GM23338 (cell line): ENCODE results near the gene APPBP2. TPM values are rescaled to one million over a fixed set of nuclear protein-coding genes. Genes with fewer than 3 reads are reported as not detected.

Experiments used
- ATAC-seq: fragments of 200-7000 bp; cut with Tn5 transposase; 3 replicates; pipeline ENCODE4 v1.9.1; 2020
- DNase-seq: peaks from one replicate; pipeline ENCODE4 v3.0.0-alpha.2; 2015; ENCODE audit warnings: low spot score
- H2AFZ ChIP-seq: fragments of 200-600 bp; sonication (generic); 2 replicates; pipeline ENCODE4 v1.8.0; 2016; ENCODE audit warnings: antibody characterized with exemption, mild to moderate bottlenecking, moderate library complexity
- H3F3A ChIP-seq: fragments of 200-600 bp; sonication (generic); replicated peaks from 2 replicates; pipeline ENCODE4 v1.8.0; 2017; ENCODE audit warnings: antibody characterized with exemption, mixed run types, low read depth
- H3K27ac ChIP-seq: fragments of 200-600 bp; sonication (generic); 2 replicates; pipeline ENCODE4 v1.6.1; 2016; ENCODE audit warnings: low read depth
- H3K27me3 ChIP-seq: fragments of 200-600 bp; sonication (generic); 2 replicates; pipeline ENCODE4 v1.8.0; 2016; ENCODE audit warnings: mild to moderate bottlenecking, mixed run types, moderate library complexity; ENCODE audit not compliant: insufficient read depth
- H3K36me3 ChIP-seq: fragments of 200-600 bp; sonication (generic); 2 replicates; pipeline ENCODE4 v1.8.0; 2016; ENCODE audit warnings: mild to moderate bottlenecking; ENCODE audit not compliant: insufficient read depth
- H3K4me1 ChIP-seq: fragments of 200-600 bp; sonication (generic); 2 replicates; pipeline ENCODE4 v1.8.0; 2016; ENCODE audit warnings: mild to moderate bottlenecking, moderate library complexity; ENCODE audit not compliant: insufficient read depth
- H3K4me2 ChIP-seq: fragments of 200-600 bp; sonication (generic); 2 replicates; pipeline ENCODE4 v1.7.1; 2017; ENCODE audit warnings: mixed run types
- H3K4me3 ChIP-seq: fragments of 200-600 bp; sonication (generic); 2 replicates; pipeline ENCODE4 v1.6.1; 2016; ENCODE audit warnings: mixed run types
- H3K79me2 ChIP-seq: fragments of 200-600 bp; sonication (generic); replicated peaks from 2 replicates; pipeline ENCODE4 v1.8.0; 2017; ENCODE audit warnings: mild to moderate bottlenecking; ENCODE audit not compliant: insufficient read depth
- H3K9me2 ChIP-seq: fragments of 200-600 bp; sonication (generic); 2 replicates; pipeline ENCODE4 v1.8.0; 2017; ENCODE audit not compliant: insufficient read depth
- H4K20me1 ChIP-seq: fragments of 200-600 bp; sonication (generic); replicated peaks from 2 replicates; pipeline ENCODE4 v1.8.0; 2017; ENCODE audit warnings: mild to moderate bottlenecking; ENCODE audit not compliant: insufficient read depth
- H3K27ac Mint-ChIP-seq: 2 replicates; pipeline ENCODE4 v1.8.0; 2020; ENCODE audit warnings: inconsistent platforms, mild to moderate bottlenecking, moderate library complexity, mixed read lengths
- H3K27me3 Mint-ChIP-seq: 3 replicates; pipeline ENCODE4 v1.8.0; 2022; ENCODE audit warnings: low read depth, mild to moderate bottlenecking, moderate library complexity, mixed read lengths, inconsistent platforms; ENCODE audit not compliant: insufficient read depth, poor library complexity
- H3K36me3 Mint-ChIP-seq: 3 replicates; pipeline ENCODE4 v1.8.0; 2021; ENCODE audit warnings: low read depth, mild to moderate bottlenecking, inconsistent platforms, moderate library complexity, mixed read lengths
- H3K4me1 Mint-ChIP-seq: 3 replicates; pipeline ENCODE4 v1.8.0; 2020; ENCODE audit warnings: mild to moderate bottlenecking, inconsistent platforms, mixed read lengths
- H3K4me3 Mint-ChIP-seq: 3 replicates; pipeline ENCODE4 v1.8.0; 2021; ENCODE audit warnings: moderate library complexity, mild to moderate bottlenecking, inconsistent platforms, mixed read lengths
- H3K9me3 Mint-ChIP-seq: 3 replicates; pipeline ENCODE4 v1.8.0; 2020; ENCODE audit warnings: moderate library complexity, mild to moderate bottlenecking, inconsistent platforms, mixed read lengths
- EZH2 ChIP-seq: fragments of 200-600 bp; sonication (generic); IDR thresholded peaks from one replicate; pipeline ENCODE4 v1.8.0; 2017; ENCODE audit warnings: antibody characterized with exemption, mild to moderate bottlenecking, low read depth; ENCODE audit not compliant: unreplicated experiment
- POLR2AphosphoS5 ChIP-seq: IDR thresholded peaks from 2 replicates; pipeline ENCODE4 v1.6.1; 2016; ENCODE audit warnings: antibody characterized with exemption, low read depth
- REST ChIP-seq: IDR thresholded peaks from one replicate; pipeline ENCODE4 v1.6.1; 2018; ENCODE audit warnings: antibody characterized with exemption; ENCODE audit not compliant: unreplicated experiment
- ZNF331 ChIP-seq: fragments of 250-450 bp; sonication (Bioruptor Pico); IDR thresholded peaks from 2 replicates; pipeline ENCODE4 v1.5.0; 2020; ENCODE audit warnings: low read depth, mild to moderate bottlenecking, moderate library complexity
- ZNF462 ChIP-seq: fragments of 250-450 bp; sonication (Bioruptor Pico); IDR thresholded peaks from 2 replicates; pipeline ENCODE4 v1.5.0; 2020; ENCODE audit warnings: mild to moderate bottlenecking, moderate library complexity
- polyA plus RNA-seq: library from polyadenylated mRNA; unstranded; fragments of >200 nt; fragmentation: Nextera tagmentation; extraction: Ambion mirVana; gene quantifications from 2 replicates; pipeline ENCODE4 v1.2.1, GENCODE V29; 2016
- total RNA-seq: library from RNA; depleted of rRNA; stranded (reverse); fragments of >200 nt; shearing (Covaris generic); gene quantifications from 2 replicates; pipeline ENCODE4 v1.2.3, GENCODE V29; 2014

APPBP2 gene
- total and polyA plus RNA-seq, 2 experiments from 2014 or later = 9.3 to 15.0 TPM

GRCh38 chr17:60559659-60559994 lies 33.6 kb upstream of the APPBP2 start (continued):
- no peak for TF ChIP-seq REST
- TF ChIP-seq ZNF331 = no peak

GRCh38 chr17:60557805-60558204 lies 31.8 kb upstream of the APPBP2 start:
- Histone ChIP-seq H3K27me3 (no peaks in the 10 kb centered on the region), H2AFZ (no peak overlapping the region), H4K20me1 (no peaks in the 10 kb centered on the region), H3K36me3 (no peaks in the 10 kb centered on the region; the same call in 1 of the 2 replicates), H3K4me3 (no peak overlapping the region), H3K4me1 (no peaks in the 10 kb centered on the region), H3K27ac (no peak overlapping the region), H3K4me2 (no peak overlapping the region), H3K9me2 (no peaks in the 10 kb centered on the region), H3F3A (no peaks in the 10 kb centered on the region), H3K79me2 (no peaks in the 10 kb centered on the region)
- TF ChIP-seq ZNF462 (CRISPR knock-in tag) = no peak
- TF ChIP-seq ZNF331 = no peak
- TF ChIP-seq POLR2AphosphoS5 = no peak
- TF ChIP-seq EZH2 = no peak
- no peaks in the 10 kb centered on the region for H3K4me1 Mint-ChIP-seq
- ATAC-seq (no peak), DNase-seq (peak; percentile 49)
- H3K4me3 Mint-ChIP-seq = no peak overlapping the region
- H3K27me3 Mint-ChIP-seq = peaks cover 3% of the 10 kb centered on the region
- peaks cover 27% of the 10 kb centered on the region for H3K36me3 Mint-ChIP-seq
- H3K27ac Mint-ChIP-seq = no peak overlapping the region
- peaks cover 57% of the 10 kb centered on the region for H3K9me3 Mint-ChIP-seq
